Left colon (tissue), 2 donors: ENCODE measurements around the gene BICD1. TPM values are rescaled to one million over a fixed set of nuclear protein-coding genes. Genes with fewer than 3 reads are reported as not detected.
"Not testable (repeated sequence)": the region's sequence is repeated elsewhere in the genome, so short reads cannot be mapped to it uniquely, and the experiment has no call there.

Experiments
- ATAC-seq: fragments of 200-7000 bp; cut with Tn5 transposase; one replicate; pipeline ENCODE4 v1.9.1; 2020; ENCODE audit warnings: mild to moderate bottlenecking, moderate library complexity
- DNase-seq, 2 donors: peaks; one replicate each; pipeline ENCODE4 v3.0.0-alpha.2; 2020
- intact Hi-C, 2 donors: fragments of 100-400 bp; cut with DNase I in 1 of 2; cut with micrococcal nuclease in 1 of 2; formaldehyde crosslinking; loops; one replicate each; pipeline versions ENCODE4 v1.11.2 to v1.14.0; 2022; cut with DNase I, micrococcal nuclease
- total RNA-seq, 2 donors: library from RNA; stranded (reverse); fragmentation: NEBNext Ultra II Directional; extraction: Animal tissue kit (Norgen Biotek cat#: 25700); gene quantifications; one replicate each; pipeline ENCODE4 v1.2.1, GENCODE V29; 2021
- donor health status: DM: no; HTN: no; CAD: no.
- donor health status: DM: yes; HTN: yes; CAD: no.

Gene BICD1
- total RNA-seq, 2 donors from 2014 or later, result 3.0 to 5.0 TPM

GRCh38 chr12:32217354-32218310 lies 111.0 kb downstream of the BICD1 start:
- no peak for ATAC-seq
- intact Hi-C loops, result loop anchor here in 1 of 2 donors (5.0 kb wide), 1 partner anchor 35 kb away; no protein-coding TSS in a partner anchor
- DNase-seq, result no peak

- DNase-seq (no peak), ATAC-seq (no peak)
- intact Hi-C loops, result no loop called here
Observed at GRCh38 chr12:32223941-32224340, 117.3 kb downstream of the BICD1 start.

GRCh38 chr12:32226768-32227167 lies 120.1 kb downstream of the BICD1 start:
- DNase-seq, result no peak
- ATAC-seq, result no peak
- intact Hi-C loops, result no loop called here

- ATAC-seq, result no peak
- intact Hi-C loops, result no loop called here
- DNase-seq, result no peak
Observed at GRCh38 chr12:32229971-32230612, 123.4 kb downstream of the BICD1 start.

- intact Hi-C loops, result no loop called here
- DNase-seq (no peak), ATAC-seq (no peak)
Observed at GRCh38 chr12:32230613-32230993, 124.0 kb downstream of the BICD1 start.

GRCh38 chr12:32231361-32231760 lies 124.7 kb downstream of the BICD1 start:
- DNase-seq, intact Hi-C loops: not testable (repeated sequence)

GRCh38 chr12:32233568-32233967 lies 126.9 kb downstream of the BICD1 start:
- intact Hi-C loops, result no loop called here
- DNase-seq (no peak), ATAC-seq (no peak)

More at GRCh38 chr12:32231361-32231760, 124.7 kb downstream of the BICD1 start:
- ATAC-seq, result not testable (repeated sequence)

GRCh38 chr12:32235251-32235650 lies 128.6 kb downstream of the BICD1 start:
- no peak for DNase-seq
- ATAC-seq, result no peak
- intact Hi-C loops, result no loop called here

GRCh38 chr12:32240162-32240561 lies 133.5 kb downstream of the BICD1 start:
- DNase-seq (no peak), ATAC-seq (no peak)
- intact Hi-C loops, result no loop called here

GRCh38 chr12:32240831-32241230 lies 134.2 kb downstream of the BICD1 start:
- DNase-seq (no peak), ATAC-seq (no peak)
- intact Hi-C loops, result no loop called here

- DNase-seq (no peak), ATAC-seq (no peak)
- intact Hi-C loops, result no loop called here
Observed at GRCh38 chr12:32242641-32243040, 136.0 kb downstream of the BICD1 start.

GRCh38 chr12:32248441-32249140 lies 141.9 kb downstream of the BICD1 start:
- no peak for DNase-seq
- no peak for ATAC-seq

GRCh38 chr12:32249777-32250176 lies 143.1 kb downstream of the BICD1 start:
- DNase-seq, result no peak
- no peak for ATAC-seq
- intact Hi-C loops, result loop anchor here in 1 of 2 donors (5.0 kb wide), 1 partner anchor 32 kb away; no protein-coding TSS in a partner anchor

More at GRCh38 chr12:32248441-32249140, 141.9 kb downstream of the BICD1 start:
- intact Hi-C loops, result no loop called here

GRCh38 chr12:32252199-32253073 lies 145.8 kb downstream of the BICD1 start:
- ATAC-seq, result no peak
- intact Hi-C loops, result loop anchor here in 1 of 2 donors (5.0 kb wide), 1 partner anchor 35 kb away; no protein-coding TSS in a partner anchor
- no peak for DNase-seq

- ATAC-seq (no peak), DNase-seq (no peak)
- intact Hi-C loops, result loop anchor here in 1 of 2 donors (5.0 kb wide), 1 partner anchor 36 kb away; no protein-coding TSS in a partner anchor
Observed at GRCh38 chr12:32253154-32253790, 146.6 kb downstream of the BICD1 start.

GRCh38 chr12:32254260-32254956 lies 147.8 kb downstream of the BICD1 start:
- ATAC-seq (no peak), DNase-seq (no peak)
- intact Hi-C loops, result loop anchor here in 1 of 2 donors (5.0 kb wide), 1 partner anchor 37 kb away; no protein-coding TSS in a partner anchor

- intact Hi-C loops, result no loop called here
- ATAC-seq, result no peak
- DNase-seq, result no peak
Observed at GRCh38 chr12:32255588-32255987, 148.9 kb downstream of the BICD1 start.
